HL-60/S4 treated with phorbol 12-myristate 13-acetate at 8.2 ng/mL for 4 days and 3 days (cell line): Measurements from ENCODE around the gene TAAR1.
"Not testable (repeated sequence)": the region's sequence is repeated elsewhere in the genome, so short reads cannot be mapped to it uniquely, and the experiment has no call there.

ENCODE experiments used
- in situ Hi-C: fragments of 300-500 bp; cut with MboI; formaldehyde crosslinking; loops from 2 replicates; pipeline ENCODE4 v1.15.0; 2022; ENCODE audit warnings: low sequenced_read_pairs

Gene TAAR1

GRCh38 chr6:132663661-132664060 lies 4.7 kb upstream of the TAAR1 start:
- in situ Hi-C loops, result no loop called here

- in situ Hi-C loops, result no loop called here
Observed at GRCh38 chr6:132661906-132662305, 2.9 kb upstream of the TAAR1 start.

- in situ Hi-C loops, result no loop called here
Observed at GRCh38 chr6:132651062-132651461, 7.9 kb downstream of the TAAR1 start.

- in situ Hi-C loops, result no loop called here
Observed at GRCh38 chr6:132650429-132650828, 8.6 kb downstream of the TAAR1 start.

- in situ Hi-C loops, result no loop called here
Observed at GRCh38 chr6:132648828-132649227, 10.2 kb downstream of the TAAR1 start.

- in situ Hi-C loops, result no loop called here
Observed at GRCh38 chr6:132648356-132648755, 10.6 kb downstream of the TAAR1 start.

- in situ Hi-C loops, result no loop called here
Observed at GRCh38 chr6:132643547-132643946, 15.4 kb downstream of the TAAR1 start.

- in situ Hi-C loops, result not testable (repeated sequence)
Observed at GRCh38 chr6:132637135-132637534, 21.8 kb downstream of the TAAR1 start.

- in situ Hi-C loops, result not testable (repeated sequence)
Observed at GRCh38 chr6:132635906-132636305, 23.1 kb downstream of the TAAR1 start.

GRCh38 chr6:132635288-132635687 lies 23.7 kb downstream of the TAAR1 start:
- in situ Hi-C loops, result not testable (repeated sequence)

GRCh38 chr6:132634796-132635195 lies 24.2 kb downstream of the TAAR1 start:
- in situ Hi-C loops, result no loop called here

- in situ Hi-C loops, result no loop called here
Observed at GRCh38 chr6:132633362-132633761, 25.6 kb downstream of the TAAR1 start.

- in situ Hi-C loops, result no loop called here
Observed at GRCh38 chr6:132624175-132624574, 34.8 kb downstream of the TAAR1 start, which contains the start of gene TAAR2. Gene TAAR2 (minus strand): TSS chr6:132624275. CDS start chr6:132624275, 0 bp downstream.

- in situ Hi-C loops, result no loop called here
Observed at GRCh38 chr6:132623106-132623845, 35.7 kb downstream of the TAAR1 start.

GRCh38 chr6:132616677-132617076 lies 42.3 kb downstream of the TAAR1 start:
- in situ Hi-C loops, result no loop called here

GRCh38 chr6:132614554-132614953 lies 44.4 kb downstream of the TAAR1 start:
- in situ Hi-C loops, result no loop called here

GRCh38 chr6:132612449-132613108 lies 46.4 kb downstream of the TAAR1 start:
- in situ Hi-C loops, result no loop called here

- in situ Hi-C loops, result no loop called here
Observed at GRCh38 chr6:132611616-132612015, 47.4 kb downstream of the TAAR1 start.

GRCh38 chr6:132607544-132608233 lies 51.3 kb downstream of the TAAR1 start:
- in situ Hi-C loops, result no loop called here

GRCh38 chr6:132604635-132605152 lies 54.3 kb downstream of the TAAR1 start:
- in situ Hi-C loops, result no loop called here

- in situ Hi-C loops, result not testable (repeated sequence)
Observed at GRCh38 chr6:132600900-132601299, 58.1 kb downstream of the TAAR1 start.

GRCh38 chr6:132598473-132598872 lies 60.5 kb downstream of the TAAR1 start:
- in situ Hi-C loops, result no loop called here
